Left renal cortex interstitium (tissue), 4 donors: ENCODE measurements around the gene ANKRD33B. TPM values are rescaled to one million over a fixed set of nuclear protein-coding genes. Genes with fewer than 3 reads are reported as not detected.
"Not testable (repeated sequence)": the region's sequence is repeated elsewhere in the genome, so short reads cannot be mapped to it uniquely, and the experiment has no call there.

Experiments
- DNase-seq, 4 donors: peaks; one replicate each; pipeline ENCODE4 v3.0.0-alpha.2; 2013; ENCODE audit warnings: low read depth in 4 of 4, low spot score in 2 of 4, missing footprints in 1 of 4
- polyA plus RNA-seq, 4 donors: library from polyadenylated mRNA; unstranded; fragments of 120-200 nt; gene quantifications; one replicate each; pipeline ENCODE4 v1.2.1, GENCODE V29; 2013; ENCODE audit not compliant: insufficient read length in 4 of 4

ANKRD33B gene
- polyA plus RNA-seq, 4 donors = 1.5 to 1.7 (median 1.6) TPM

- no peak for DNase-seq
Measured at GRCh38 chr5:10536931-10537579, 26.8 kb upstream of the ANKRD33B start.

GRCh38 chr5:10537624-10538023 is 26.2 kb upstream of the ANKRD33B start:
- no peak for DNase-seq

GRCh38 chr5:10538103-10538788 is 25.6 kb upstream of the ANKRD33B start:
- DNase-seq = no peak

GRCh38 chr5:10538789-10539686 is 24.8 kb upstream of the ANKRD33B start:
- DNase-seq = no peak

- no peak for DNase-seq
Measured at GRCh38 chr5:10539687-10539998, 24.2 kb upstream of the ANKRD33B start.

DNA sequence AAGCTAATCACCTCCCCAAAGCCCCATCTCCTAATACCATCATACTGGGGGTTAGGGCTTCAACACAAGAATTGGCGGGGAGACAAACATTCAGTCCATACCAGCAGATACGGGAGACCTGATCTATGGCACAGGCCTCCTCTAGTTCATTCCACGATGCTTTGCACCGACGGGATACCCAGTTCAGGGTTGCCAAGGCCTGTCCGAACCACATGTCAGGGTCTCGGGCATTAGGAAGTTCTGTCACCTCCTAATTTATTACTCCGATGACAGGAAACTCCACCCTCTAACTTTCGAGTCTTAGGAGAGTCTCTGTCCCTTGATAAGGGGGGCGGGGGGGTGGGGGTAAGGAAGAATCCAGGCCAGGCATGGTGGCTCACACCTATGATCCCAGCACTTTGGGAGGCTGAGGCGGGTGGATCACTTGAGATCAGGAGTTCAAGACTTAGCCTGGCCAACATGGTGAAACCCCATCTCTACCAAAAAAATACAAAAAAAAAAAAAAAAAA is 23.8 kb upstream of the ANKRD33B start:
- DNase-seq = no peak

DNA sequence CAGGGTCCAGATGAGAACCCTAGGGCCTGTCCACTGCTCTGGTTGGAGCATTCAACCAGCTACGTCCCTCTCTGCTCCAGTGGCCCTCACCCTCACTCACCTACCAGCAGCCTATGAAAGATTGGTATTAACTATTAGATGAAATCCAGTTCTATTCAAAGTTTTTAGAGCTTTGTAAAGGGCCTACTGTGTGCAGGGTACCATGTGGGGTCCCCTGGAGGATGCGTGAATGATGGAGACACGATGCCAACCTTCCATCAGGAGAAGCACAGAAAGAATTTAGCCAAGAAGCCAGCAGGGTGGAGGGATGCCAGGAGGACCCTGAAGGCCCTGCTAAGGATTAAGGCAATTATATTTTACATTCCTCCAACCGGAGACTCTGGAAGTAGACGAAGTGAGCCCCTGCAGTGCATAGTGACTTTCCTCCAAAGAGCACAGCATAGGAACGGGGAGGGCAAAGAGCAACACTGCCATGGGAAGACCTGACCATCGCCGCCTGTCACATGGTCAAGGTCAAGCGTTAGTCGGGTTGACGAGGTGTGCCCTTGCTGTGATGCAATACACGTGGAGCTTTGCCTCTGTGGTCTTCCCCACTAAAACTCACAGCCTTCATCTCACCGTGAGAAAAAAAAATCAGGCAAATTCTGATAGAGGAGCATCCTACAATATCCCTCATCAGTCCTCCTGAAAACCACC is 22.8 kb upstream of the ANKRD33B start:
- DNase-seq = no peak

- no peak for DNase-seq
Measured at GRCh38 chr5:10542055-10542550, 21.8 kb upstream of the ANKRD33B start.

DNA sequence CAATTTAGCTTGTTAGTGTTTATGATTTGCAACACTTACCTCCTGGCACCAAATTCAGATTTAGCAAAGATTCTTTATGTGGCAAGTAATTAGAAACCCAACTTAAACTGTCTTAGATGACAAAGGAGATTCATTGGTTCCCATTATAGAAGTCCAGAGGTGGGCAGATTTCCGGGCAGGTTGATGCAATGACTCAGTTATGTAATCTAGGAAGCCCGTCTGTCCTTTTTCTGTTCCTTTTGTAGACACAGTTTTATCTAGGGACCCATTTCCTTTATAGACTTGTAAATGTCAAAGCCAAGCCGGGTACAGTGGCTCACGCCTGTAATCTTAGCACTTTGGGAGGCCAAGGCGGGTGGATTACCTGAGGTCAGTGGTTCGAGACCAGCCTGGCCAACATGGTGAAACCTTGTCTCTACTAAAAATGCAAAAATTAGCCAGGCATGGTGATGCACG is 20.3 kb upstream of the ANKRD33B start:
- DNase-seq = no peak

- no peak for DNase-seq
Measured at GRCh38 chr5:10545084-10545483, 18.8 kb upstream of the ANKRD33B start.

DNA sequence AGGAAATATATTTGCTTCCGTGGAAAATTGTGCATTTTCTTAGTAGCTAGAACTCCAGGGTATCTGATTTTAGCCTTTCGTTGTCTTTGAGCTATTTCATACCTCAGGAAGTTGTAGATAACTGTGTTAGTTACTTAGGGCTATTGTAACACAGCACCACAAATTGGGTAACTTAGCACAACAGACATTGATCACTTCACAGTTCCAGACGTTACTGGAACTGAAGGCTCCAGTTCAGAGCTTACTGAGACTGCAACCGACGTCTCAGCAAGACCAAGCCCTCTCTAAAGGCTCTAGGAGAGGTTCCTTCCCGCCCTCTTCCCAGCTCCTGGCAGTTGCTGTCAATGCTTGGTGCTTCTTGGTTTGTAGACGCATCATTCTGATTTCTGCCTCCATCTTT is 17.7 kb upstream of the ANKRD33B start:
- DNase-seq = no peak

GRCh38 chr5:10548418-10549122 is 15.3 kb upstream of the ANKRD33B start:
- no peak for DNase-seq

DNA sequence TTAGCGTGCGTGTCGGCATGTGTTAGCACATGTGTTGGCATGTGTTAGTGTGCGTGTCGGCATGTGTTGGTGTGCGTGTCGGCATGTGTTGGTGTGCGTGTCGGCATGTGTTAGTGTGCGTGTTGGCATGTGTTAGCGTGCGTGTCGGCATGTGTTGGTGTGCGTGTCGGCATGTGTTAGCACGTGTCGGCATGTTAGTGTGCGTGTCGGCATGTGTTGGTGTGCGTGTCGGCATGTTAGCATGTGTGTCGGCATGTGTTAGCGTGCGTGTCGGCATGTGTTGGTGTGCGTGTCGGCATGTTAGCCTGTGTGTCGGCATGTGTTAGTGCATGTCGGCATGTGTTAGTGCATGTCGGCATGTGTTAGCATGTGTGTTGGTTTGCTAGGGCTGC is 14.8 kb upstream of the ANKRD33B start:
- not testable (repeated sequence) for DNase-seq

- no peak for DNase-seq
Measured at GRCh38 chr5:10550222-10550995, 13.5 kb upstream of the ANKRD33B start.

GRCh38 chr5:10551782-10552138 is 12.1 kb upstream of the ANKRD33B start:
- DNase-seq = no peak

DNA sequence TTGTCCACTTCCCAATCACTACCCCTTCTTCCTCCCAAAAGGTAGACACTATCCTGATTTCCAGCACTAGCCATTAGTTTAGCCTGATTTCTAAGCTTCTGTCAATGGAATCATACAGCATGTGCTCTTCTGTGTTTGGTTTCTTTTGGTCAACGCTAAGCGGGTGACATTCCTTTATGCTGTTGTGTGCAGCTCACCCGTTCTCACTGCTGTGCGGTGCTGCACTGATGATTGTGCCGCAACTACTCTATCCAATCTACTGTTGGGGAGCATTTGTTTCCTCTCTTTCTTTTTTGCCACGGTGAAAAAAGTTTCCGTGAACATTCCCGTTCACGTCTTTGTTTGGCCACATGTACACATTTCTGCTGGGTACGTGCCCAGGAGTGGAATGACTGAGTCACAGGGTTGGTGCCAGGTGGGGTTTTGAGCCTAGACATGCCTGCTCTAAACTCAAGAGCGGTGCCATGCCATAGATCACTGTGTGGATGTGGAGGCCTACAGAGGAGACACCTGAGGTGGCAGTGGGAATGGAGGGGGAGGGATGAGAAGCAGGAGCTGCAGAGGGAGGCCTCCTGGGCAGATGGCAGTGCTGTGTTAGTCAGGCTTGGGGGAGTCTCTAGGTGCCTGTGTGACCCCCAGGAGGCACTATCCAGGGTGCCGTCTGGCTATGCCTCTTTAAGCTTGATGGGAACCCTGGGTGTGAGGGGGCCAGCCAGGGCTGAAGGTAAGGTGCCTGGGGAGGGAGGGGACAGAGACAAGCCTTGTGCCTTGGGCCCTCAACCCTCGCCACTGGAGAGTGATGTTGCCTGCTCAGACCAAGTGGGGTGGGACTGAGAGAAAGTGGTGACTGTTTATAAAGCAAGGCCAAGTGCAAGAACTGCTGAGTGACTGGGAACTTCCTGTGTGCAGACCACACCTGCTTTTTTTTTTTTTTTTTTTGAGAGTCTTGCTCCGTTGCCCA is 11.4 kb upstream of the ANKRD33B start:
- DNase-seq = no peak

DNA sequence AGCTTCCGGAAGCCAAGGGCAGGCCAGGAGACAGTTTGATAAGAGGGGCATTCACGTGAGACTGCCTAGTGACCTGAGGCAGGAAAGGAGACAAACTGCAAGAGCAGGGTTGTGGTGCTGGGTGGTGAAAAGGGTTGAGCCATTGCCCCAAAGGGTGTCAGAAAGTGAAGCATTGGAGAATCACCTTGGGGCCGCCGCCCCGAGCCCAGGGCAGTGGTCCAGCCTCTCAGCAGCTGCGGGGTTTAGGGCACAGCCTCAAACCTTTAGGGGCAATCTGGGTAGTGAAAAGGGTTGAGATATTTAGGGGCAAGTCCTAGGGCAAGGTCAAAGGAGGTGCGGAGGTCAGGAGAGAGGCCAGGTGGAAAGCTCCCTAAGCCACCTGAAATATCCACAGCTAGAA is 10.4 kb upstream of the ANKRD33B start:
- DNase-seq = no peak

DNA sequence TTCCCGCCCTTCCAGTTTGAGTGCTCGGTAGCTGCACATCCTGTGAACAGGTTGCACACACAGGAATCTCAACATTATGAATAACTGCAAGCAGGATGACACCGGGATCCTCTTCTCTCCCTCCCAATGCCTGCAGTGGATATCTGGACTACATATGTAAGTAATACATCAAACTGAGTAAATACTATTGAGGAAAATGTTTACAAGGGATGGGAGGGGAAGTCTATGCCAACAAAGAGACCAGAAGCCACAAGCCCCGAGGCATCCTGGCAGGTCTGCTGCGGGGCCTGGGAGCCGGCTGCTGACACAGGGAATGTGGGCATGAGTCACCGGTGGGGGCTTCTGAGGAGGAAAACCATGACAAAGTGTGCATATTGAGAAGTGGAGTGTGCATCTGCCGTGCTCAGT is 8.6 kb upstream of the ANKRD33B start:
- DNase-seq = no peak
